ENCODE data around the gene TACR1.

DNA sequence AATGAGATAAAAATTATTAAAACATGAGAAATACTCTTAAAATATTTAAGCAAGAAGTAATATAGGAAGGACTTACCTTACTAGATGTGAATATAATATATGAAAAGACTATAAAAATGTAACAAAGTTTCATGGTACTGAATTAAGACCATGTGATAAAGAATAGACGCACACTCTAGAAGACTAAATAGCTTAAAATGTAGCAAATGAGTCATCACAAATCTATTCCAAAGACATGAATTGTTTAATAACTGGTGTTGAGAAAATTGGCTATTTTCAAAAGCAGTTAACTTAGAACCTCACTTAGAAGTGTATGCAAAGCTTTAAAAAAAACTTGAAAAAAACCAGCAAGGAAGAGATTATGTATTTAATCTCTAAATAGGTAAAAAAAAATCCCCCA is 176.8 kb downstream of the TACR1 start:
- TF ChIP-seq POLR2A (IDR thresholded peaks at IDR 0.05): no peak
- TF ChIP-seq, protein P1, sequence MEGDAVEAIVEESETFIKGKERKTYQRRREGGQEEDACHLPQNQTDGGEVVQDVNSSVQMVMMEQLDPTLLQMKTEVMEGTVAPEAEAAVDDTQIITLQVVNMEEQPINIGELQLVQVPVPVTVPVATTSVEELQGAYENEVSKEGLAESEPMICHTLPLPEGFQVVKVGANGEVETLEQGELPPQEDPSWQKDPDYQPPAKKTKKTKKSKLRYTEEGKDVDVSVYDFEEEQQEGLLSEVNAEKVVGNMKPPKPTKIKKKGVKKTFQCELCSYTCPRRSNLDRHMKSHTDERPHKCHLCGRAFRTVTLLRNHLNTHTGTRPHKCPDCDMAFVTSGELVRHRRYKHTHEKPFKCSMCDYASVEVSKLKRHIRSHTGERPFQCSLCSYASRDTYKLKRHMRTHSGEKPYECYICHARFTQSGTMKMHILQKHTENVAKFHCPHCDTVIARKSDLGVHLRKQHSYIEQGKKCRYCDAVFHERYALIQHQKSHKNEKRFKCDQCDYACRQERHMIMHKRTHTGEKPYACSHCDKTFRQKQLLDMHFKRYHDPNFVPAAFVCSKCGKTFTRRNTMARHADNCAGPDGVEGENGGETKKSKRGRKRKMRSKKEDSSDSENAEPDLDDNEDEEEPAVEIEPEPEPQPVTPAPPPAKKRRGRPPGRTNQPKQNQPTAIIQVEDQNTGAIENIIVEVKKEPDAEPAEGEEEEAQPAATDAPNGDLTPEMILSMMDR (IDR thresholded peaks at IDR 0.05): no peak

All from Peyer's patch (tissue), 4 donors.